LHCN-M2 (cell line): ENCODE measurements around the gene NUDCD3. TPM values are rescaled to one million over a fixed set of nuclear protein-coding genes. Genes with fewer than 3 reads are reported as not detected.
"Not testable (repeated sequence)": the region's sequence is repeated elsewhere in the genome, so short reads cannot be mapped to it uniquely, and the experiment has no call there.

Experiments
- DNase-seq: peaks from one replicate; pipeline ENCODE4 v3.0.0-alpha.2; 2012; ENCODE audit warnings: low read depth
- total RNA-seq: library from RNA; depleted of rRNA; stranded (reverse); fragments of >200 nt; gene quantifications from 2 replicates; pipeline ENCODE4 v1.2.3, GENCODE V29; 2014

NUDCD3 gene
- total RNA-seq, 1 experiment from 2014 or later = 79.7 TPM

- DNase-seq = no peak
Observed at GRCh38 chr7:44518761-44519160, 28.3 kb upstream of the NUDCD3 start.

- no peak for DNase-seq
Observed at GRCh38 chr7:44517175-44517574, 26.7 kb upstream of the NUDCD3 start.

- DNase-seq = no peak
Observed at GRCh38 chr7:44515590-44516268, 25.3 kb upstream of the NUDCD3 start.

GRCh38 chr7:44512736-44513135, 22.3 kb upstream of the NUDCD3 start:
- DNase-seq = no peak

- no peak for DNase-seq
Observed at GRCh38 chr7:44511863-44512468, 21.5 kb upstream of the NUDCD3 start.

- no peak for DNase-seq
Observed at GRCh38 chr7:44511236-44511635, 20.8 kb upstream of the NUDCD3 start.

- DNase-seq = no peak
Observed at GRCh38 chr7:44508328-44509030, 18.0 kb upstream of the NUDCD3 start.

GRCh38 chr7:44506592-44507288, 16.3 kb upstream of the NUDCD3 start:
- not testable (repeated sequence) for DNase-seq

GRCh38 chr7:44505595-44505994, 15.1 kb upstream of the NUDCD3 start:
- DNase-seq = peak; percentile 30

- DNase-seq = peak; percentile 39
Observed at GRCh38 chr7:44498230-44498954, 7.9 kb upstream of the NUDCD3 start.

- no peak for DNase-seq
Observed at GRCh38 chr7:44497155-44498027, 6.9 kb upstream of the NUDCD3 start.

GRCh38 chr7:44496385-44496784, 5.9 kb upstream of the NUDCD3 start:
- DNase-seq = no peak

GRCh38 chr7:44494960-44495359, 4.5 kb upstream of the NUDCD3 start:
- no peak for DNase-seq

GRCh38 chr7:44491229-44491628, 771 bp upstream of the NUDCD3 start:
- no peak for DNase-seq

- no peak for DNase-seq
Observed at GRCh38 chr7:44489955-44490350, 505 bp downstream of the NUDCD3 start.

- DNase-seq = no peak
Observed at GRCh38 chr7:44488955-44489354, 1.5 kb downstream of the NUDCD3 start.

GRCh38 chr7:44486693-44487092, 3.8 kb downstream of the NUDCD3 start:
- DNase-seq = peak; percentile 53

- DNase-seq = no peak
Observed at GRCh38 chr7:44486001-44486400, 4.5 kb downstream of the NUDCD3 start.

GRCh38 chr7:44484482-44485313, 5.8 kb downstream of the NUDCD3 start:
- DNase-seq = no peak
